GF-D8 (cell line): ENCODE data around the gene CPS1.

Source experiments
- DNase-seq: peaks from one replicate; lab custom pipeline; 2025; lab: John Stamatoyannopoulos, UW

The CPS1 gene

DNA sequence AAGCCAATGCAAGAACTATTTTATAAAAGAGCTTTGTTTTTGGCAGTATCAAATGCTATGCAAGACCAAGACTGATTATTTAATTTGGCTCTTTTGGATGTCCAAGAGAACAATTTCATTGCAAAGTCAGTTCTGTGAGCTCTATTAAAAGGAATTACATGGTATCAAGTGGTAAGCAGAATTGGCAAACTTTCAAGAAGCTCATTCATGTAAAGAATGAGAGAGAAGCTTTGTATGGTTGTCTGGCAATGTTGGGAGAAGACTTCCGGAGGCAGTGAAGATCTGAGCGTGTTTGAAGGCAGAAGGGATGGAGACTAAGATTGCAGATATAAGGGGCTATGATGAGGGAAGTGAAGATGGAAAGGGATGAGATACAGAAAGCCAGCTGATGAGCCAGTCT lies 49.6 kb downstream of the CPS1 start:
- no peak for DNase-seq

DNA sequence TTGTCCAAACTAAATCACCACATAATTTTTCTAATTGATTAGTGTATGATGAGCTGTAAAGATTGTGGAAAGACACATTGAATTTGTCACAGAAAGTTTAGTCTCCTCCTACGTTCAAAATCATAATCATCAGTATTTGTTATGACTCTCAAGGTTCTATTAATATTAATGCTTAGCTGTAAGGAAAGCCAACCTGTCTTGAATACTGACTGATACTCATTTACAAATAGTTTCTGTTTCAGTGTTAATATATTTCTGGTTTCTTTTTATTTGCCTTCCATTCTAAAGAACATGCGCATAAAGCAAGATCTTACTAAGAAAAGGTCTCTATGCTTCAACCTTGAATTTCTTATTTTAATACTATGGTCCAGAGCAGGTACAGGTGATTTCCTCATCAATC lies 55.1 kb downstream of the CPS1 start:
- DNase-seq = no peak

DNA sequence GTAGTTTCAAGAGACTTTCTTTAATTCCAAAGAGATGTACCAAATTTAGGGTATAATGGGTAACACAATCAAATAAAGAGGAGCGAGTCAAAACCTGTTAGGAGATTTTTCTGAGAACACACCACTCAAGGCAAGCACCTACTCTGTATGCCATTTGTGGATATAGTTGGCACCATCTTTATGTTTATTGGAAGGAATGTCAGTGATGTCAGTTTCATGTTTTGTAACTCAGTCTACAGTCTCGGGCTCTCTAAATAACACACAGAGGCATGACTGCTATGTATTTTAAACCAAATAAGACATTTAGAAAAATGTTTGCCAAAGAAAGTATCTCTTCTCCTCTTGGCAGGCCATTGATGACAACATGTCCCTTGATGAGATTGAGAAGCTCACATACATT lies 59.7 kb downstream of the CPS1 start:
- DNase-seq = no peak

DNA sequence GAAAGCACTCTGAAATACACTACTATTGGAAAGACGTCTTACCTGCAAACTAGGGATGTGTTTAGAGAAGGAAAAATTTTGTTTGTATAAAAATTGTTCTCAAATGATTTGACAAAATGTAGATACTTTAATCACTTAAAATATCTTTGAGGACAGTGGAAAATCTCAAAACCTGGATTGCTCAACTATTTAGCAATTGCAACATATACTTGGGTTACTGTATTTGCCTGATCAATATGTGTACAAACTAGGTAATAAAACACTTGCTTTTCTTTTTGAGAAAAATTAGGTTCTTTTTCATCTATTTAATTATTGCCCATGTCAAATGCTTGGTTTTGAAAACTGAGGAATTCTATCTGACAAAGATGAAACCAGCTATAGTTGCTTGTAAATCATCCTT lies 60.9 kb downstream of the CPS1 start:
- no peak for DNase-seq

GRCh38 chr2:210617732-210618330 lies 61.4 kb downstream of the CPS1 start:
- peak; percentile 3 for DNase-seq

- DNase-seq = no peak
Observed at GRCh38 chr2:210620456-210620855, 64.1 kb downstream of the CPS1 start.

DNA sequence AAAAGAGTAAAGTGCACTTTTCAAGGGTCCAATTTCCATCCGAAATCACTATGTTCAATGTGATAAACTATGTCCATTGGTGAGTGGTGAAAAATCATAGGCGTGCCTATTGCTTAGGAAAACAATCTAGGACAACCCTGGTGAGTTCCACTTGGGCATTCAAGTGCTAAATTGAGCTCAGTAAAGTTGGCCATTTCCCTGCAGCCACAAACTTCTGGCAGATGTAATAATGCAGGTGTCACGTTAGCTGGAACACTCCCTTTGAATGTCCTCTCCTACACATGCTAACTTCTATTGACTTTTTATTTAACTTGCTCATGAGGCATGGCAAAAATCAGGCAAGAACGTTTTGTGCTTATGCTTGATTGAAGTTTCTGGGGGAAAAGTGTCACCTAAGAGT lies 67.1 kb downstream of the CPS1 start:
- no peak for DNase-seq

- DNase-seq = no peak
Observed at GRCh38 chr2:210626849-210627248, 70.5 kb downstream of the CPS1 start.

GRCh38 chr2:210630873-210631560 lies 74.6 kb downstream of the CPS1 start:
- no peak for DNase-seq

DNA sequence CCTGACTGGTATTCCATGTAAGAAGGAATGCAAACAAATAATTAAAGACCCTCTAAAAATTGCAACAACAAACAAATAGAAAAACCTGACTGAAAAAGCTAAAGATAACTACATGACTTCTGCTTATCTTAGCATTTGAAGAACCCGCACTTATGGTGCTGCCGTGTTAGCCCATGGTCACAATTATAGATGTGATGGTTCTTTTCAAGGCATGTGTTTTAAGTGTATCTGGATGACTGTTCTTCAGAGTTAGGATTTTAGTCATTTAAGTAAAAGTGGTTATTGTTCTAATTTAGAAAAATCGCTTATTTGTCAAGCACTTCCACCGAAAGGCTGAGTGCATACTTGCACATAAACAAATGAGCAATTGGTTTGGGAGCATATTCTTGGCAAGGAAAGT lies 77.3 kb downstream of the CPS1 start:
- no peak for DNase-seq

DNA sequence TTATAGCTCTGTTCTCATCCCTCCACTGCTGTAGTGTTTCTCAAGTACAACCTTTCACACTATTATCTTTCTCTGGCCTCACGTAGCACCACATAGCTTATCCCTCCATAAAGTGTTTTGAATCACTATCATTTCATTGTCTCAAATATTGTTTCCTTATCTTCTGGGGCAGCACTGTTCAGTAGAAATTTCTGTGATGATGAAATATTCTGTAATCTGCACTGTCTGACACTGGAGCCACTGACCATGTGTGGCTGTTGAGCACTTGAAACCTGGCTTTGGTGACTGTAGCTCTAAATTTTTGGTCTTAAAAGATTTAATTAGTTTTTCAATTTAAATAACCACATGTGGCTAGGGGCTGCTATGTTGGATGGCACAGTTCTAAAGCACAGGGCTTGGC lies 78.9 kb downstream of the CPS1 start:
- no peak for DNase-seq

DNA sequence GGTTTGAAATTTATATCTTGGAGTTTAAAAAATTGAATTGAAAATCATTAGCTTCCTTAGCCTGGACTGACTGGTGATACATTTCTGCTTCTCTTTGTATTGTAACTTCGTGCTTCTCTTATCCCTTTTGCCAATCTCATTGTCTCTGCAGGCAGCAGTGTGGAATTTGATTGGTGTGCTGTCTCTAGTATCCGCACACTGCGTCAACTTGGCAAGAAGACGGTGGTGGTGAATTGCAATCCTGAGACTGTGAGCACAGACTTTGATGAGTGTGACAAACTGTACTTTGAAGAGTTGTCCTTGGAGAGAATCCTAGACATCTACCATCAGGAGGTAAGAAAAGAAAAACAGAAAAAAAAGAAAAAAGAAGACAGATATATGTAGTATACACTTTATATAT lies 85.9 kb downstream of the CPS1 start:
- DNase-seq = no peak

- no peak for DNase-seq
Observed at GRCh38 chr2:210647151-210647550, 90.8 kb downstream of the CPS1 start.

DNA sequence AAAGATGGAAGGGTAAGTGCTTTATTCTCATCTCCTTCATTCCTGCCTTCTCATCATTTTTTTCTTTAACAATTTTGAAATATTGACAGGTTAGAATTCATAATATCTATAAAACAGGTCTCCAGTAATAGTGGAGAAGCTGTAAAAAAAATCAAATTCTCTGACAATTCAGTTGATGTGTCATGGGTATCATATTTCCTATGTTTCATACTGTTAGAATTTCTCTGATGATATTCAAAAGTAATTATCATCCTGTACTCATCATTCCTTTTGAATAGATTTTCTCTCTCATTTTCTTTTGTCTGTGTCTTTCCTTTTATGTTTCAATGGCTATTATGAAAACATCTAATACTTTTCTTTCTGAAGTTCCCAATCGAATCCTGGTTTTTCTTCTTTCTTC lies 97.7 kb downstream of the CPS1 start:
- no peak for DNase-seq

DNA sequence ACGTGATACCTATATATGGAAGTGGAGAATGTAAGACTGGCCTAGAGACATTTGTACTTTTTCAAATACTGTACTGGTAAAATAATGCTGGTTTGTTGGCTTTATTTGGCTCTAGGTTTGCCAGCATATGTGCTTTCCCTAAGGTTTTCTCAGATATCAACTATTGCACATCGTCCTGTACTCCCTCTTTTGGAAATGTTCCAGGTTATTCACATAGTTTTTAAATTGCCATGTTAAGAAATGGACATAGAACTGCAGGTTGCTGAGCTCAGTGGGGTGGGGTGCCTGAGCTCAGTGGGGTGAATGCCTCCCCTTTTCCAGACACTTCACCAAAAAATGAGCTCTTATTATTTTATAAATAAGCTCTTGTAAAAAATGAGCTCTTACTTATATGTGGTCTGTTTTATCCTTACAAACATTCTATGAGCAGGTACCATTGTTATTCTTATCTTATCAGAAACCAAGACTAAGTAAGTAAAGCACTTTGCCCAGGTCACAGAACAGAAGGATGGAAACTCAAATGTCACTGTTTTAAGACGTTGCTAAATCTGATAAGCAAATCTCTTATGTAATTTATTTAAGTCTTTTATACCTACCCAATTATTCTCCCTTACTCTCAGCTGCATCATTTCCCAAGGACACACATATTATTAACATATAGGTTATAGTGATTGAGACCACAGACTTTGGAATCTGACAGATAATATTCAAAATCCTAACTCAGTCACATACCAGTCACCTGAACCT lies 99.0 kb downstream of the CPS1 start:
- DNase-seq = no peak

DNA sequence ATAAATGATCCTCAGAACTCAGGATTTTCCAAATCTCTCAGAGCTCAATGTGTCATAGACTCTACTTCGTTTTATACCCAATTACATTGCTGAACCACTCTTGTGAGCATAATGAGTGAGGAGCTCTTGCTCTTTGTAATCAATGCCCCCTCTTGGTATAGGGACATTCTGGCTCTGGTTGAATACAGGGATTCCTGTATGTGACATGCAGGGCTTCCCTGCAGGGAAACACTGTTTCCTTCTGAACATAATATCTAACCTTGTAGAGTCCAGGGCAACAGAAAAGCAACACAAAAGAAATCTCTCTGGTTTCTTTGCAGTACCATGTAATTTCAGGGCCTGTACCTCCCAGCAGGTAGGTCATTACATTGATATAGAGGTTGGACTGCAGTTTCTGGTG lies 101.5 kb downstream of the CPS1 start:
- no peak for DNase-seq

DNA sequence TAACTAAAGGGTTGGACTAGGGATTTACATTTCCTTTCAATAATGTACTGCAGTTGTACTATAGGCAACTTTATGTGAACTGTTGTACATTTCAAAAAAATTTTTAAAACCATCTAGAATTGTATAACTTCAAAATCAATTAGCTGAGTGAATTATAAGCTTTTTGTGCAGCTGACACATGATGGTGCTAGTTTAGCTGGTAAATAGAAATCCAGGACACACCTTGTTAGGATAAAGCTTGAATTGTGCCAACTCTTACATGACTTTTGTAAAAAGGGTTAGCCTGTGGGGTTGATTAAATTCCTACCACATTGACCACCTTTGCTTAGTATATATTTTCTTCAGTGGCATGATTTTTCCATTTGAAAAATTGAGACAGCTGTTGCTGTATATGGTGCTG lies 104.4 kb downstream of the CPS1 start:
- DNase-seq = no peak

DNA sequence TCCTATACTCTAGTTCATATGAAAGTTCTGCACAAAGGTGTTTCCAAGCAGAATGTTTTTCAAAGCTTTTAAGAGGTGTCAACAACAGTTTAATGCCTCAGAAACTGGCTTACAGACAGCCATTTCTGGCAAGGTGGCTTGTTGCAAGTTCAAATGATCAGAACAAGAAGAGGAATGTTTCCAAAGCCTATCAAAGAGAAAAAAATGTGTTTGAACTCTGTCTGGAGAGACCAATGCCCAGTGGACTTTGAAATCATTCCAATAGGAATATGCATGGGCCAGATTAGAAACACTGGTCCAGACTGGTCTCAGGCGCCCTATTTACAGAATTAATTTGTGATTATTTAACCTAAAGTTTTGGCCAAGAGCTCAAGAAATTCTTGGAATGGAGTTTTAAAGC lies 106.2 kb downstream of the CPS1 start:
- DNase-seq = no peak

- no peak for DNase-seq
Observed at GRCh38 chr2:210663631-210664089, 107.3 kb downstream of the CPS1 start.

GRCh38 chr2:210667711-210668110 lies 111.3 kb downstream of the CPS1 start:
- DNase-seq = no peak

GRCh38 chr2:210671065-210671464 lies 114.7 kb downstream of the CPS1 start:
- DNase-seq = no peak

GRCh38 chr2:210673117-210673516 lies 116.7 kb downstream of the CPS1 start:
- no peak for DNase-seq

- no peak for DNase-seq
Observed at GRCh38 chr2:210676067-210676466, 119.7 kb downstream of the CPS1 start.
